Astrocyte (in vitro differentiated cells and primary cell): ENCODE results near the gene KLHL10.

Source experiments
- CTCF ChIP-seq: IDR thresholded peaks from 2 replicates; pipeline ENCODE4 v1.5.1; 2011; ENCODE audit warnings: low read depth, mild to moderate bottlenecking, inconsistent platforms, low read length, moderate library complexity; ENCODE audit not compliant: insufficient read depth
- EZH2 ChIP-seq: IDR thresholded peaks from 2 replicates; pipeline ENCODE4 v1.6.1; 2012; ENCODE audit warnings: mild to moderate bottlenecking, low read length, inconsistent platforms; ENCODE audit not compliant: insufficient read depth

GRCh38 chr17:41870627-41871026 lies 33.0 kb downstream of the KLHL10 start:
- no peak for TF ChIP-seq EZH2
- no peak for TF ChIP-seq CTCF
